ENCODE results near the gene ZNF14.
"Not testable (repeated sequence)": the region's sequence is repeated elsewhere in the genome, so short reads cannot be mapped to it uniquely, and the experiment has no call there.

Gene ZNF14

DNA sequence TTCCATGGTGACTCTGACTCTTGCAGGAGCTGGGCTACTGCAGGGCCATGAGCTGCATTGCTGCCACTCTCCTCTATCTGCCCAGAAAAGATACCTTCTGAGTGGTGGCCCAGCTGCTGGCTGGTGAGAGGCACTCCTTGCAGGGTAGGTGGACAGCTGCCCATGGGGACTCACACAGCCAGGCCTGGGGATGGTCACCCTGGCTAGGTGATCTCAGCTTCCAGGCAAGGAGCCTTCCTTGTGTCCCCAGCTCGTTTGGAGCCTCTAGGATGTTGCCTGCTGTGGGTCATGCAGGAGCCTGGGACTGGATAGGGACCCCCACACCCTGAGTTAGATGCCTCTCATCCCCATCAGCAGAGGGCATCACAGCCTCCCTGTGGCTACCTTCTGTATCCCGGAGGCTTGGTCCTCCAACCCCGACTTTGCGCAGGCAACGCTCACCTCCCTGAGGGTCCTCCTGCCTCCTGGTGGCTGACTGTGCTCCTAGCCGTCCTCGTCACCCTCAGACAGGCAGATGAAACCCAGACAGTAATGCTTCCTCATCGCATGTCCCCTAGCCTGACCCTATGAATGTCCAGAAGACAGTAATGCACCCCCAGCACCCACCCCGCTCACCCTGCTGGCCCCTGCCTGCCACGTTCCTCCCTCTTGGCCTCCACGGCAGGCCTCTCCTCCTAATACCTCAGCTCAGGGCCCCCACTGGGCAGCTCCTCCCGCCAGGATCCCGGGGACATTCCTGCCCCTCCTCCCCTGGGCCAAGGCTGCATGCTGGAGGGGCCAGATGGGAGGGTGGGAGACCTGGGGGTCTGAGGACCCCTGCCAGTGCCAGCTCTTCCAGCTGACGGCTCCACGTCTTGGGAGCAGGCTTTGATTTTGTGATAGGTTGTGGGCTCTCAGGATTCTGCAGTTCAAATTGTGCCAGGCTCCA lies 13.6 kb upstream of the ZNF14 start:
- no peak for DNase-seq

DNA sequence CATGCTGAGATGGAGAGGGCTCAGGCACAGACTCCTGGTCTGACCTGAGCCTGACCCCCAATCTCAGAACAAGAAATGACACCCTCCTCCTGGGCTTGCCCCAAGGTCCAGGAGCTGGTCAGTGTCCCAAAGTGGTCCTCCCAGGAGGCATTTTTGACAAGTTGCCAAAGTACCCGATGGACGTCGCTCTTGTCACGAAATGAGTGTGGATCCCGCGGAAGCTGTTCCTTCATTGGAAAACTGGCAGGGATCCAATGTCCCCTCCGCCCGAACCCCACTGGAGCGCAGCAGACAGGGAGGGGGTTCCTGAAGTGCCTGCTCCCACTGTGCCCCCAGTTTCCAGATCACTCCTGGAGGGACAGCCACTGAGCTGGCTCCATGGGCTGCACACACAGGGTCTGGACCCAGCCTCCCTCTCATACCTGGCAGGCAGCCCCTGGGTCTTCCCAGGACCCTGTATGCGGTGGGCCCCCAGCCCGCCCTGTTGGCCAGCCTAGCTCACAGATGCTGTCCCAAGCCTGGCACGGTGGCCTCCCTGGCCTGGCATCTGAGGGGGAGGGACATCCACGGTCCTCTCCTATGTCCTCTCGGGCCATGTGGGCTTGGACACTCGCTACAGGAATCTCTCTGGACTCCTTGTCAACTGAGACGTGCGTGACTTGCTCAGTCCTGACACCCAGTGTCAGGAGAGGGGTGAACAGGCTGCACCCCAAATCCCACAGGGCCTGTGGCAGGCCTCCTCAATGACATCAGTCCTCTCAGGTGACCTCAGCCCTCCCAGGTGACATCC lies 12.8 kb upstream of the ZNF14 start:
- no peak for DNase-seq

DNA sequence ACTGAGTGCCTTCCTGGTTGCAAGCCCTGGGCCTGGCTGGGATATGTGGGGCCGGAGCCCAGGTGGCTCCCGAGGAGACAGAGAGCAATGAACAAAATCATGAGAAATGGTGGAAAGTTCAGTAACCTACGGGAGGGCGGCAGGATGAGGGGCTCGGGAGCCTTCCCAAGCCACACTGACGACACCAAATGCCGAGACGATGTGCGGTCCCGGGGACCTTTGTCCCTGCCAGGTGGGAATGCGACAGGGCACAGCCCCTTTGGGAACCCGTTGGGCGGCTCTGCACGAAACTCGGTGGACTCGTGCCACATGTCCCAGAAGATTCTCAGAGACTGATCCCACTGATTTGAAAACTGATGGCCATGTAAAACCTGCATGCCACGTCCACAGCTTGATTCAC lies 11.7 kb upstream of the ZNF14 start:
- no peak for DNase-seq

DNA sequence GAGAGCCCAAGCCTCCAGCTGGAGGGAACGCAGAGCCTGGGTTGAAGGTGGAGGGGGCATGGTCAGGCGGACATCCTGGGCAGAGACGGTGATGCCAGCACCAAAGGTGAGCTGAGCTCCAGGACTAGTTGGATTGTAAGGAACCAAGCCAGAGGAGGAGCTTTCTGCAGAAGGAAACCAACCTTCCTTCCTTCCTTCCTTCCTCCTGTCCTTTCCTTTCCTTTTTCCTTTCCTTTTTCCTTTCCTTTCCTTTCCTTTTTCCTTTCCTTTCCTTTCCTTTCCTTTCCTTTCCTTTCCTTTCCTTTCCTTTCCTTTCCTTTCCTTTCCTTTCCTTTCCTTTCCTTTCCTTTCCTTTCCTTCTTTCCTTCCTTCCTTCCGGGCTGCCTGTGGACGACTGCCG lies 11.0 kb upstream of the ZNF14 start:
- DNase-seq: not testable (repeated sequence)

DNA sequence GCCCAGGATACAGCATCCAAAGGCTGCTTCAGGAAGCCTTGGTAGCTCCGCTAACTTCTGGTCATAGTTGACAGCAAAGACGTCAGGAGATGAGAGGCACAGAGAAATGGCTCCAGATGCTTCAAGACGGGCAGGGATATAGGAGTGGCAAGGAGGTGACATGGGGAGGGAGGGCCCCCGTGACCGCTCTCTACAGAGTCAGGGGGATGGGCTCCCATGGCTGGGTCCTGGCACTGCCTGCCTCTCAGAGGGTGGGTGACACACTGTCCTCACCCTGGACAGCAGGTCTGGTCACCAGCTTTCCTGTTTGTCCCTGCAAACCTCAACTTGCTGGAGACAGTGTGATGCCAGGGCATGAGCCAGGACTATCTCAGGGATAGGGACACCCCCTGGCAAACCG lies 10.3 kb upstream of the ZNF14 start:
- no peak for DNase-seq

DNA sequence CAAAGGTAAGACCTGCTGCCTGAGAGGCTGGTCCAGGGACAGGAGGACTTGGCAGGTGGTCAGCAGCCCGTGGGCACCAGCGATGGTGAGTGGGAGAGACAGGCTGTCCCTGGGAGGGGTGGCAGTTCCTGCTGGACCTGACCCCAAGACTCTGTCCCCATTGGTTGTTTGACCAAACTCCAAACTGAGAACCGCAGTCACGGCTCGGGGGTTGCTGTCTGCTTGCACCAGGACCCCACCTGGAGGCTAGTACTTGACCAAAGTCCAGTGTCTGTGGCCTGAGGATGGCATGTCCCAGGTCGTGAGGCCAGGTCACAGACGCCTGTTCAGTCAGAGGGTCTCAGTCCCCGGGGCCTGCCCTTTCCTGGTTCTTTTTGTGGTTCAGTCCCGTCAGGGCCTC lies 9.9 kb upstream of the ZNF14 start:
- no peak for DNase-seq

DNA sequence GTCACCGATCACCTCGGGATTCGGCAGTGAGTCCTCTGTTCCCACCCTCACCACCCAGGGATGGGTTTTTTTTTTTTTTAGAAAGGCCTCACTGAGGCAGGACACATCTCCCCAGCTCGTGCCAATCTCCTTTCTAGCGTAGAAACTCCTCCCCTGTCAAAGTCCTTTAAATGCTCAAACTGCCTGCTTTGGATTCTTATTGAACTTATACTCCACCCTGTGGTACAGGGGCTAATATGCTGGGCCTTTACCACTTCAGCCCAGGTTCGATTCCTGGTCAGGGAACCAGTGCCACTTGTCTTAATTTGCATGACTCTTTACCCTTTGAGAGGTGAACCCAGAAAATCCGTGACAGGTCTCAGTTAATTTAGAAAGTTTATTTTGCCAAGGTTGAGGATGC lies 8.3 kb upstream of the ZNF14 start:
- no peak for DNase-seq

DNA sequence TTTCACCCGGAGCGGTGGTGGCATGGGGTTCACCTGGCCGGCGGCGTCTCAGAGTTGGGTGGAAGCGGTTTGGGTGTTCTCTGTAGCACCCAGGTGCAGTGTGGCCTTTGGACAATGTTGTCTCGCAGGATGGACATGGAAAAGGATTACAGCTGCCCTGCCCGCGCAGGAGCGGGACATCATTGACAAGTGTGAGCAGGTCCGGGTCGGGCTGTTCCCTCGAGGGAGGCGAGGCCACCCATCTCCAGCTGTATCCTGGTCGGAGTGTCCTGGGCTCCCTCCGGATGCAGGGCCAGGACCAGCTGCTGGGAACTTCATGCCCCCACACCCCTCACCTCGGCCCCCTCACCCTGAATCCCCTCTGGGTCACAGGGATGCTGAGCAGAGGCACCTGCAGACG lies 7.8 kb upstream of the ZNF14 start:
- DNase-seq: no peak

DNA sequence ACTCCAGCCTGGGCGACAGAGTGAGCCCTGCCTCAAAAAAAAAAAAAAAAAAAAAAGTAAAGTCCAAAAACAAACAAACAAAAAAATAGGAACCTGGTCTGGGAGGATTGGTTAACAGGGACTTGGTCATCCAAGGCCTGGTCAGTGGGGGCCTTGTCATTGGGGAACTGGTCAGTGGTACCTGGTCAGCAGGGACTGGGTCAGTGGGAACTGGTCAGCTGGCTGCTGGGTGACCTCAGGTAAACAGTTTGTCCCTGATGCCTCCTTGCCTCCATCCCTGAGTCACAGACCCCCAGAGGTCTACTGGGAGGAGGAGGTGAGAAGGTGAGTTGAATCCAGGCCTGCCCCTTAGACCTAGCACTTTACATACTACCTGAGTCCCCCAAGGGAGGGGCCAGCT lies 5.7 kb upstream of the ZNF14 start:
- no peak for DNase-seq

DNA sequence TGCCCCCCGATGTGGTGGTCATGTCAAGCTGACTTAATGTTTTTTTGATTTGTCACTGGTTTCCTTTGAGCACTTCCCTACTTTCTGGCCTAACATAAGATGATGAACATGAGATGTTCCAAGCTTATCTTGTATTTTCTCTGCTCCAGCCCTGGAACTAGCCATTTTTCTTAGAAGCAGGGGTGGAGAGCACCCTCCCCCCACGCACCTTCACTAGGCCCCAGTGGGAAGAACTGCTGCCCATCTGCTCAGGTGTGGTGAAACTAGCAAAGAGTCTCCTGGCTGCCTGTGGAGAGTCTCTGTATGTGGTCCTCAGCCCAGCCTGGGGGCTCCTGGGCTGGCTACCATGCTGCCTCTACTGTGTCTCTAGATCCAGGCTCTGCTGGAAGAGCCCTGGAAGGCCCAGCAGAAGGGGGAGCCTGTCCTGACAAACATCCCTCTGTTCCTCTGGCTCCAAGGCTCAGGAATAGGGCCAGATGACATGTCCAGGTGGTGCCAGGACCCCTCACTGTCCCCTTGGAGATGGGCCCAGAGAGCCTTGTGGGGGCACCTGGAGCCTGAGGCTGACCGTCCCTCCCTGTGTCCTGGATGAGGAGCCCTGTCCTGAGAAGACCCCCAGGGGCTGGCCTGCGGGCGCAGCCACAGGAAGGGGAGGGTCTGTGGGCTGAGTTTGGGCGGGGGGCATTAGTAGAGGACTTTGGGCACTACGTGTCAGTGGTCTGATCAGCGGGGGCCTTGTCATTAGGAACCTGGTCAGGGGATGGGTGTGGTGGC lies 4.8 kb upstream of the ZNF14 start:
- no peak for DNase-seq

DNA sequence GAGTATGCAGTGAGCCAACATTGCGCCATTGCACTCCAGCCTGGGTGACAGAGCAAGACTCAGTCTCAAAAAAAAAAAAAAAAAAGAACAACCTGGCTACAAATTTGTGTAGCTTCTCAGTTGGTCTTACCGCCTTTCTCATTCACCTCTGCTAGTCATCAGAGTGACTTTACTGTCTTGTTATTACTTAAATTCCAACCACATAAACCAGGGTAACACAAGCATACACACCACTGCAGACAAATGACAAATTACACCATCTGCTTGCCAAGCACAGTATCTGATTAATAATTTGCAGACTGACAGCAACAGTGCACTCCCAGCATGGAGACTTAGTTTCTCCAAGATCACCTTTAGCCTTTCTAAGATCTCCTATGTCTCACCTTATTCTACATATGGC lies 11.0 kb downstream of the ZNF14 start:
- no peak for DNase-seq

DNA sequence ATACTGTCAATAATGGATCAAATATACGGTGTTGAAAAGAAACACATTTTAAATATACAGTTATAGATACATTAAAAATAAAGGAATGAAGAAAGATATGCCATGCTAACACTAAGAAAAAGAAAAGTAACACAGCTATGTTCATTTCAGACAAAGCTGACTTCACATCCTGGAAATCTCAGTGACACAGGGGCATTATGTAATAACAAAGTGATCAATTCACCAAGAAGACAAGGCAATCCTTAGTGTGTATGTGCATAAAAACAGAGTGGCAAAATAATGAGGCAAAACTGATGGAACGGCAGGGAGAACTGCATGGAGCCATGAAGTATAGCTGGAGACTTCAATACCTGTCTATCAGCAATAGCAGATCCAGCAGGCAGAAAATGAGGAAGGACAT lies 13.1 kb downstream of the ZNF14 start:
- no peak for DNase-seq

DNA sequence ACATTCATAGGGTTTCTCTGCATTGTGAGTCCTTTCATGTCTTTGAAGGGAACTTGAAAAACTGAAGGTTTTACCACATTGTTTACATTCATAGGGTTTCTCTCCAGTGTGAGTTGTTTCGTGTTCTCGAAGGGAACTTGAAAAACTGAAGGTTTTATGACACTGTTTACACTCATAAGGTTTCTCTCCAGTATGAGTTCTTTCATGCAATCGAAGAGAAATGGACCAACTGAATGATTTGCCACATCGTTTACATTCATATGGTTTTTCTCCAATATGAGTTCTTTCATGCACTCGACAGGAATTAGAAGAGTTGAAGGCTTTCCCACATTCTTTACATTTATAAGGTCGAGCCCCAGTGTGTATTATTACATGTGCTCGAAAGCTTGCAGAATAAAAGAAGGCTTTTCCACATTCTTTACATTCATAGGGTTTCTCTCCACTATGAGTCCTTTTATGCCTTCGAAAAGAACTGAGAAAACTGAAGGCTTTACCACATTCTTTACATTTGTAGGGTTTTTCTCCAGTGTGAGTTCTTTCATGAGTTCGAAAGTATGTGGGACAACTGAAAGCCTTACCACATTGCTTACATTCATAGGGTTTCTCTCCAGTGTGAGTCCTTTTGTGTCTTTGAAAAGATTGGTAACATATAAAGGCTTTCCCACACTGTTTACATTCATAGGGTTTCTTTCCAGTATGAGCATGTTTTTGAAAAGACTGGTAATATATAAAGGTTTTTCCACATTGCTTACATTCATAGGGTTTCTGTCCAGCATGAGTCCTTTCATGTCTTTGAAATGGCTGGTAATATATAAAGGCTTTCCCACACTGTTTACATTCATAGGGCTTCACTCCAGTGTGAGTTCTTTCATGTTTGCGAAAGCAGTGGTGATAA lies 20.7 kb downstream of the ZNF14 start:
- DNase-seq: no peak

DNA sequence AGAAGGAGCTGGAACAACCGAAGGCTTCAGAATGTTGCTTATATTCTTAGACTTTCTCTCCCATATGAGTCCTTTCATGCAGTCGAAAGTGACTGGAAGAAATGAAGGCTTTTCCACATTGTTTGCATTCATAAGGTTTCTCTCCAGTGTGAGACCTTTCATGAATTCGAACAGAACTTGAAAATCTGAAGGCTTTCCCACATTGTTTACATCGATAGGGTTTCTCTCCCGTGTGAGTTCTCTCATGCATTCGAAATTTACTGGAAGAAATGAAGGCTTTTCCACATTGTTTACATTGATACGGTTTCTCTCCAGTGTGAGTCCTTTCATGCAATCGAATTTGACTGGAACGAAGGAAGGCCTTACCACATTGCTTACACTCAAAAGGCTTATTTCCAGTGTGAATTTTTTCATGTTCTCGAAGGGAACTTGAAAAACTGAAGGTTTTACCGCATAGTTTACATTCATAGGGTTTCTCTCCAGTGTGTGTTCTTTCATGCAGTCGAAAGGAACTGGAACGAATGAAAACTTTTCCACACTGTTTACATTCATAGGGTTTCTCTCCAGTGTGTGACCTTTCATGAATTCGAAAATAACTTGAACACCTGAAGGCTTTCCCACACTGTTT lies 21.5 kb downstream of the ZNF14 start:
- DNase-seq: no peak

DNA sequence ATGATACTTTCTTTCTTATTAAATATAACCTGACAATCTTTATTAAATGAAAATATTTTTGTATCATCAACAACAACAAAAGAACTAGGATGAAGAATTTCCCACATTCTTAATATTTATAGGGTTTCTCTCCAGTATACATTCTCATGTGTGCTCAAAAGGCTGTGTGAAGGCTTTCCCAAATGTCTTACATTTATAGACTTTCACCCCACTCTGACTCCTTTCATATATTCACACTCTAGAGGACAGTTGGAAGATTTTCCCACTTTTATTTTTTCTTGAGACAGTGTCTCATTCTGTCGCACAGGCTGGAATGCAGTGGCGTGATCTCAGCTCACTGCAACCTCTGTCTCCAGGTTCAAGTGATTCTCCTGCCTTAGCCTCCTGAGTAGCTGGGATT lies 22.4 kb downstream of the ZNF14 start:
- no peak for DNase-seq

DNA sequence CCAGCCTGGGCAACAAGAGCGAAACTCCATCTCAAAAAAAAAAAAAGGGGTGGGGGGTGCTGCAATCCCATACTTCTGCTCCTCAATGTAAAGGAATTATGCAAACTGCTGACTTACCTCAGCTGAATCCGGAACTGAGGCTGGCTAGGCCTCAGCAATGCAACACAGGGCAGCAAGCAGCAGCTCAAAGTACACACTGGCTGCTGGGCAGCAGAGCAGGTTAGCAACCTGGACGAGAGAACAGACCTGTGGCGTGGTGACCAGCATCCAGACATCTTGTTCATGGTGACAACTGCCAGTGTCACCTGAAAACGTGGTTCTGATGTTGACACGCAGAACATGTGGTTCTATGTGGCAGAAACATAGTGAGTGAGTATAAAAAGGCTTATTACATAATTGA lies 28.1 kb downstream of the ZNF14 start:
- DNase-seq: no peak

DNA sequence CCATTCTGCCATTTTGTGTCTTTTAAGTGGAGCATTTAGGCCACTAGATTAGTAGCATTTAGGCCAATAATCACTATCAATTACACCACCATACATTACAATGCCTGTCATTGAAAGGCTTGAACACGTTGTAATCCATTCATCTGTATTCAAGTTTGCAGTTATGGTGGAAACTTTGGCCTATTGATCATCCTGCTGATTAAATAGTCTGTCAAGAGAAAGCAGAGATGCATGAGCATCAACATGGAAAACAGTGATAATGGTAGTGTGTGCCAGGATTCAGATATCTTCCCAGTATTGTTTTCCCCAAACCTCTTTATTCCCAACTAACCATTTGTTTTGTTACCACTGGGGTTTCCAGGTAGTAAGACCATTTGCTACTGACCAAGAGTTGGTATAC lies 32.4 kb downstream of the ZNF14 start:
- not testable (repeated sequence) for DNase-seq

DNA sequence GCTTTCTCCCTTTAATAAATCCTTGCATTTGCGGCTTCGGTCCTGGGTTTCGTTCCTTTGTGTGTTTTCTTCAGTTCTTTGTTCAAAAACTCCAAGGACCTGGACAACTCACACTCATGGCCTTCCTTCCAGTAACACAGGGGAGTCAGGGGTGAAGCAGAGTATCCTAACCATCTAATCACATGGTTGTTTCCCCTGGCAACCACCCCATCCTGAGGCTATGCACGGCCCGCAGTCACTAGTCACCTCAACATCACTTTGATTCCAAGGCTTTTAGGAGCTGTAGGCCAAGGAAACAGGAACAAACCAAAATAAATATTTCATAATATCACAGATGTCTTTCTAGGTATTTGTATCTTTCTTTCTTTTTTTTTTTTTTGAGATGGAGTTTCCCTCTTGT lies 35.3 kb downstream of the ZNF14 start:
- DNase-seq: no peak

DNA sequence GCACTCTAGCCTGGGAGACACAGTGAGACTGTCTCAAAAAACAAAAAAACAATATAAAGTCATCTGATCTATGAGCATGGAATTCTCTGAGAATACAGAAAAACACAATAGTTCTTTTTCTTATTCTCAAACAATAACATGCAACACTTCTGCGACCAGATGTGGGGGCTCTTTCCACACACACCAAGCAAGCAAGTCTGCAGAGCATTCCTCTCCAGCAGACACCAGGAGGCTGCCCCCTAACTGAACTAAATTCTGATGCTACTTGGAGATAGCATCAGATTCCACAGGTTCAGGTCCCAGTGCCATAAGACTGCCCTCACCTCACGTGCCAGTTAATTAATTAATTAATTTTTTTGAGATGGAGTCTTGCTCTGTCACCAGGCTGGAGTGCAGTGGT lies 36.5 kb downstream of the ZNF14 start:
- DNase-seq: no peak

DNA sequence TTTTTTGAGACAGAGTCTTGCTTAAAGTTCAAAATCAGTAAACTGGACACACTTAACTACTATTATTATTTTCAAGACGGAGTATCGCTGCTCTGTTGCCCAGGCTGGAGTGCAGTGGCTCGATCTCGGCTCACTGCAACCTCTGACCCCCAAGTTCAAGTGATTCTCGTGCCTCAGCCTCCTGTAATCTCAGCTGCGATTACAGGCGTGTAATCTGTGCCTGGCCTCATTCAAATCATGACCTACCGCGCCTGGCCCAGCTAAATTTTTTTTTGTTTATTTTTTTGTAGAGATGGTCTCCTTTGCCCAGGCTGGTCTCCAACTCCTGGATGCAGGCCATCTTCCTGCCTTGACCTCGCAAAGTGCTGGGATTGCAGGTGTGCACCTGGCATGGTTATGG lies 41.2 kb downstream of the ZNF14 start:
- DNase-seq: no peak

DNA sequence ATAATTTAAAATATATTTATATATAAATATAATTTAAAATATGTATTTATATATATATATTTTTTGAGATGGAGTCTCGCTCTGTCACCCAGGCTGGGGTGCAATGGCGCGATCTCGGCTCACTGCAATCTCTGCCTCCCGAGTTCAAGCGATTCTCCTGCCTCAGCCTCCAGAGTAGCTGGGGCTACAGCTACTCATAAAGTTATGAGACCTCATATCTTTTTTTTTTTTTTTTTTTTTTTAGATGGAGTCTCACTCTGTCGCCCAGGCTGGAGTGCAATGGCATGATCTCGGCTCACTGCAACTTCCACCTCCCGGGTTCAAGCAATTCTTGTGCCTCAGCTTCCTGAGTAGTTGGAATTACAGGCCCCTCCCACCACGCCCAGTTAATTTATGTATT lies 43.9 kb downstream of the ZNF14 start:
- not testable (repeated sequence) for DNase-seq

DNA sequence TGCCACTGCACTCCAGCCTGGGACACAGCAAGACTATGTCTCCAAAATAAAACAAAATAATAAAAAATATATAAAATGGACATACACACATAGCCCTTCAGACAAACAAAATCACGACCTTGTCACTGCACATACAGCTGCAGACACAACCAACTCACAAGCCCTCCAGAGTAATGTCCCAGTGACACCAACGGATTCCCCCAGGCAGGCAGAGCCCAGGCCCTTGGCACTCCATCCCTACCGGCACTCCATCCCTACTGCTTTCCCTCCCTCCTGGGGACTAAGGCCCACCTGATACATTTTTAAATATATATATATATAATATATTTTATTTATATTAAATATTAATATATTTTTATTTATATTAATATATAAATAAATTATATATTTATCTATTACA lies 45.8 kb downstream of the ZNF14 start:
- DNase-seq: no peak

Measured in SIG-M5 (cell line).